Non-pigmented ciliary epithelial cell (primary cell): Measurements from ENCODE around the gene ADD1.

Experiments
- DNase-seq: peaks from one replicate; pipeline ENCODE4 v3.0.0-alpha.2; 2010; ENCODE audit warnings: low read depth

The ADD1 gene

DNA sequence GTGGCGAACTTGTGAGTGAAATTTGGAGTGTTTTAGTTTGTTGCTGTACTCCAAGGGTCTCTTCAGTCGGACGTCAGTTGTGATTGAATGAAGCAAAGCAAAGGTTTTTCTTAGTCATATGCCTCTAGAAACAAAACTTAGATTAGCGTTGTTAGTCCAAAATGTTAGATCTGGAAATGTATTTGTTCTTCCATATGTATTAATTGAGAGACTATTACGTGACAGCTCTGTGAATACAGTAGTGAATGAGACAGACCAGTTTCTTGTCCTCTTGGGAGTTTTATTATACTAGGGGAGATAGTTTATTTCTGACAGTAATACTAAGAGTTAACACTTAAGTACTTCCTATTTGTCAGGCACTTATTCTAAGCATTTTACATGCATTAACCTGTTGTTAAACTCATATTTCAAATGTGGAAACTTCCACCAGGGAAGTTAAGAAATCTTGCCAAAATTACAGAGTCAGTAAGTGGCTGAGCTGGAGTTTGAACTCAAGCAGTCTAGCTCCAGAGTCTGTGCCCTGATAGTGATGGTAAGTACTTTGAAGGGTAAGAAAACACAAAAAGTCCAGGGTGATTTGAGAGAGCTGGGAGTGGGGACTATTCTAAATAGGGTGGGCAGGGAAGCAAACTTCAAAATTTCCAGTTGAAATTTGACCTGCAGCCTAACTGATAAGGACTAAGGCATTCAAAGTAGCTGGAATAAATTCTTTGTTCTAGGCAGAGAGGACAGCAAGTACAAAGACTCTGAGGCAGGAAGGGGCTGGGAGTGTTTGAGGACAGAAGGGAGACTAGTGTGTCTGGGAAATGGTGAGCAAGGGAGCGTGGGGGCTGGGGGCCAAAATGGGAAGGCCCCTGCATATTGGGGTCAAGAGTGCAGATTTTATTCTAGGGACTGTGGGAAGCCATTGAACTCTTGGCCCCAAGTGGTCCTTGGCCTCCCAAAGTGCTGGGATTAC lies 17.0 kb downstream of the ADD1 start:
- DNase-seq: no peak

DNA sequence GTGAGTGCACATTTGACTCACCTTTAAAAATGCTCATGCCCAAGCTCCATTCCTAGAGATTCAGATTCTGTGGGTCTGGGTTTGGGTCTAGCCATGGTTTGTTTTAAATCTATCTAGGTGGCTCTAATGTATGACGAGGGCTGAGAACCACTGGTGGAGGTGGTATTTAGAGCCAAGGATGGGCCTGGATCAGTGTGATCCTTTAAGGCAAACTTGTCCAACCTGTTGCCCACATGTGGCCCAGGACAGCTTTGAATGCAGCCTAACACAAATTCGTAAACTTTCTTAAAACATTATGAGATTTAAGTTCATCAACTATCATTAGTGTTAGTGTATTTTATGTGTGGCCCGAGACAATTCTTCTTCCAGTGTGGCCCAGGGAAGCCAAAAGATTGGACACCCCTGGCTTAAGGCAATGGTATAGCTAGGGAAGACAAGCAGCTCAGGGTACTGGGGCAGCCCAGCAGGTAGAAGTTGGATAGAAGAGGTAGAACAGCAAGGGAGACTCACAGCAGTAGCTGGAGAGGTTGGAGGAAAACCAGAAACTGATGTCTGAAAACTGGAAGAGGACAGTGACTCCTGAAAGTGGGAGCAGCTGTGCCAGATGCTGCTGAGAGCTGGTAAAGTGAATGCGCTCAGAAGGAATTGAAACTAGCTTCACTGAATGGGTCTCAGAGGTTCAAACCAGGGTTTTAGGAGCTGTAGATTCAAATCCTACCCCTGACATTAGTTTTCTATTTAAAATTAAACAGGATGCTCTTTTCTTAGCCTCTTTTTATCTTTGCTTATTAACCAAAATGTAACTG lies 18.2 kb downstream of the ADD1 start:
- DNase-seq: no peak

DNA sequence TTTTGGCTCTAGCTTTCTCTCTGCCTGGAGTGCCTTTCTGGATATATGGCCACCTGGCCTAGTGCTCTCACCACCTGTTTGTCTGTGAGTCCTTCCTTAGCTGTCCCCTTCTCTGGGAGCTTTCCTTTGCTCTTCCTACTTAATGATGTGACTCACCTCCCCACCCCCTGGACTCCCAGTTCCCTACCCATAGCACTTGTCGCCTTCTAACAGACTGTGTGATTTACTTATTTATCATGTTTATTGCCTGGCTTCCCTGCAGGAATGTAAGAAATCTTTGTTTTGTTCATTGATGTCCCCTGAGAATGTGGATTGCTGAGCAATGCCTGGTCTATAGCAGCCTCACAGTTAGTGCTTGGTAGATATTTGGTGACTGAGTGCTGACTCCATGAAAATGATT lies 18.9 kb downstream of the ADD1 start:
- DNase-seq: no peak

DNA sequence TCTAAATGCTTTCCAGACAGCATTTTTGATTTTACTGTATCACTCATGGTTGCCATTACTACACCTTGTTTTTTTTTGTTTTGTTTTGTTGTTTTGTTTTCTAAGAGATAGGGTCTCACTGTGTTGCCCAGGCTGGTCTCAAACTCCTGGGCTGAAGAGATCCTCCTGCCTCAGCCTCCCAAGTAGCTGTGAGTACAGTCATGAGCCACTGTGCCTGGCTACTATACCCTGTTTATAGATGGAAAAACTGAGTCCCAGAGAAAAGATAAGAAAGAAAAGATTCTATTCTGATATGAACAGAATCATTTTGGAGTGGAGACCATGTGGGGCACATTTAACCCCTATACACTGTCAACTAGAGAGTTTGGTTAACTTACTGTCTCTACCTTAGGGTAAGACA lies 20.0 kb downstream of the ADD1 start:
- no peak for DNase-seq

DNA sequence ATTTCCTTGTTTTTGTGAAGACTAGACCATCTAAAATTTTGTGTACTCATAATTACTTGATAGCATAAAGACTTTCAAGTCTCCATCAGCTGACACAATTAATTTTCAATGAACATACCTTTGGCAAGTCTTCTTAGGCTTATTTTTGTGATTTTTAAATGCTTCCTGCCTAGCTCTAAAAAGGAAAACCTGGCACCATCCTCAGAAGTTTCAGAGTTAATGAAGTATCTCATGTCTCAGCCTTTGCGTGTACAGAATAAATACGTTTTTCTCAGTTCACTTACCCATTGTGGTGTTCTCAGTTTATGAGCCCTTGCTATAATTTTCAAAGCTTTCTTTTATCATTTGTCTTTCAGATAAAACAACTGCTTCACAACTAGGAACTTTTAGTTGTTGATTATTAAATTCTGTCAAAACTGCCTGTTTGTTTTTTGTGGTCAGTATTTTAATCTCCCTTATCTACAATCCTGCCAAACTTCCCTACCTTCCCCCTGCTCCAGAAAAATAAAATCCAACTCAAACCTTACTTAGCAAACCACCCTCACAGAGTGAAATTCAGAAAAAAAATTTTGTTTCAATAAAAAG lies 21.6 kb downstream of the ADD1 start:
- DNase-seq: no peak

DNA sequence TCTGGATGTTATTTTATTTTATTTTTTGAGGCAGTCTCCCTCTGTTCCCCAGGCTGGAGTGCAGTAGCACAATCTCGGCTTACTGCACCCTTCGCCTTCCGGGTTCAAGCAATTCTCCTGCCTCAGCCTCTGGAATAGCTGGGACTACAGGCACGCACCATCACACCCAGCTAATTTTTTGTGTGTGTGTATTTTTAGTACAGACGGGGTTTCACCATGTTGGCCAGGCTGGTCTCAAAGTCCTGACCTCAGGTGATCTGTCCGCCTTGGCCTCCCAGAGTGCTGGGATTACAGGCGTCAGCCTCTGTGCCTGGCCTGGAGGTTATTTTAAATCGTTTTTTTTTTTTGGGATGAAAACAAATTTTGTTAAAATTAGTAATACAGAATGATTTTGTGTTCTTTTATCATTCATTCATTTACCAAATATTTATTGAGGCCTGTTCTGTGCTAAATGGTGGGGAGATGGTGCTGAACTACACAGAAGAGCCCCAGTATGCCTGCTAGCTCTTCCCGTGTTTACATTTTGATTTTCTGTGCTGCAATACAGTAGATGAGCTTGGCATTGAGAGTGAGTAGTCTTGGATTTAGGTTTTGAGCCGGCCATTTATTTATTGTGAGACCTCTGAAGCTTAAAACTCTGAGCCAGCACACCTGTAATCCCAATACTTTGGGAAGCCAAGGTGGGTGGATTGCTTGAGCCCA lies 22.7 kb downstream of the ADD1 start:
- DNase-seq: no peak

DNA sequence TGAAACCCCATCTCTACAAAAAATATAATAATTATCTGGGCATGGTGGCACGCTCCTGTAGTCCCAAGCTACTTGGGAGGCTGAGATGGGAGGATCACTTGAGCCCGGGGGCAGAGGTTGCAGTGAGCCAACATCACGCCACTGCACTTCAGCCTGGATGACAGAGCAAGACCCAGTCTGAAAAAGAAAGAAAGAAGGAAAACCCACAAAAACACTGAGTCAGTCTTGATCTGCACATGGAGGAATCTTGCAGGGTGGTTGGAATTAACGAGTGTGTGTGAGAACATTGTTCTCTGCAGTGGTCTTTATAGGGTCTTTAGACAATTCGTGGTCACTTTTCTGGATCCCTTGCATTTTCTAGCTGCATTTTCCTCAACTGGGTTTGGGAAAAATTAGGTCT lies 23.2 kb downstream of the ADD1 start:
- DNase-seq: no peak

DNA sequence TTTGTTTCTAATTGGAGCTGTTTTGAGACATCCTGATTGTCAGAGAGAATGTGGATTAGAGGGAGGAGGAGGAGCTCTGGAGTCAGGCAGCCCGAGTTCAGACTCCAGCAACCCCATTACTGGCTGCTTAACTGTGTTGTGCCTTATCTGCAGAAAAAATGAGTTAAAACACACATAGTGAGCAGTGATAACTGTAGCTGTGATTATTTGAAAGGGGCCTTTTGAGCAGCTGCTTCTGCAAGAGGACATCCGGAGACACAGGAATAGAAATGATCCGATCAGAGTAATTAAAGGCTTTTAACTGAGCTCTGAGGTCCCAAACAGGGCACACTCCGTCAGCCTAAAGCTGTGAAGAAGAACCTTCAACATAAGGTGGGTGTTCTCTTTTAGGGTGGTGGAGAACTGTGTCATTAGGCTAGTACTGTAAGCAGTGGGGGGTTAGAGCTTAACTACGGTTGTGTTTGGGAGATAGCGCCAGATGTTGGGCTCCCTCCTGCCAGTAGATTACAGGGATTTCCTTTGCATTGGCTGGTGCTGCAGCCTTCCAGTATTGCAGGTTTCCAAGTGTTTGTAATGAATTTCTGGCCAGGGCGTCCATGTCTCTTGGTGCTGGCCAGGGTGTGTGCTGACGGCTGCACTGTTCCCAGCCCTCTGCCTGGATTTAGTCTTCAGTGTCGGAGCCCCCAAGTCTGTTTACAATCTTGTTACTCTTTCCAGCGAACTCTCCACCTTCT lies 24.3 kb downstream of the ADD1 start:
- DNase-seq: no peak

DNA sequence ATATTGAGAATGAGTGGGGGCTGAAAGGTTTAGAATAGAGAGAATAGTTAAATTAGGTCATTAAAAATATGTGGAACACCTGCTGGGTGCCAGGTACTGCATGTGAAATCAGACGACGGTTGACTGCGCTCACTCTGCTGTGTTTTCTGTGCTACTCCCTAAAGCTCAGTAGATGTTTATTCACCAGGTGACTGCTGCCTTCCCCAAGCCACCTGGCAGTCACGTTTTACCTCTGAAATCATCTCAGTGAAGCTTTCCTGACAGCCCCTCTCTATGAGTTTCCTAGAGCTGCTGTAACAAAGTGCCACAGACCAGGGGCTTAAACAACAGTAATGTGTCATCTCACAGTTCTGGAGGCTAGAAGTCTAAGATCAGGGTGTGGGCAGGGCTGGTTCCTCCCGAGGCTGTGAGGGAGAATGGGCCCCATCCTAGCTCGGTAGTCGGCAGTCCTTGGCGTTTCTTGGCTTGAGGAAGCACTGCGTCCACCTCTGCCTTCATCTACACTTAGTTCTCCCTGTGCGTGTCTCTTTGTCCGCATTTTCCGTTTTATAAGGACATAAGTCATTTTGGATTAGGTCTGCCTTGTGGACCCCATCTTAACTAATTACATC lies 25.3 kb downstream of the ADD1 start:
- no peak for DNase-seq

DNA sequence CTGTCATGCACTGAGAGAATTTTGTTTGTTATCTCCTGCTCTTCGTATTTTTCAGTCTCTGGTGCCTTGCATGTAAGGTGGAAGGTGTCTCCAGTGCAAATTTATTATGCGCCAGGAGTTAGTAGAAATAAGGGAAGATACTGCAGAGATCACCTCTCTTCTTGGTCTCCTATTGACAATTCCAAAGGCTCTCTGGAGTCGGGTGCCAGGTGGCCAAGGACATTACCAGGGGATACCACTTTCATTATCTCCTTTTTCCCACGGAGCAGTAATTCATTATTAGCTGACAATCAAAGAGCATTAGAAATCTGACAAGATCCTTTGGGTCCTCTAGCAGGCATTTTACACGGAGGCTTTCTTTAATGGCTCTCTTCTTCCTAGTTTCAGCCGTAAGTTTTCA lies 26.0 kb downstream of the ADD1 start:
- no peak for DNase-seq

DNA sequence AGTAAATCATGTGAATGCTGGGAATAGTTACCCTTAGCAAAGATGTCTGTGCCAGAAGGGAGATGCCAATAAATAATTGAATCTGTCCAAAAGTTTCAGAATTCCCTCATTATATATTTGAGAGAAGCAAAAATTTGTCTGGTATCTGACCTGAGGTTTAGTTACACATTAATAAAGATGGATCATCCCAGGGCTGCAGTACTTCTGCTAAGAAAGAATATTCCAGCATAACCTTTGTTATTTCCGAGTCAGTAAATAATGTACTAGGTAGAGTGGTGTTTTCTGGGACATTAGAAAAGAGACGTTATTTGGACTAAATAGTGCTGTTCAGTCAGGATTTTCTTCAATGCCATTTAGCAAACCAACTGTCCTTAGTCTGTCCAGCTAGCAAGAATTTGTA lies 26.4 kb downstream of the ADD1 start:
- no peak for DNase-seq

DNA sequence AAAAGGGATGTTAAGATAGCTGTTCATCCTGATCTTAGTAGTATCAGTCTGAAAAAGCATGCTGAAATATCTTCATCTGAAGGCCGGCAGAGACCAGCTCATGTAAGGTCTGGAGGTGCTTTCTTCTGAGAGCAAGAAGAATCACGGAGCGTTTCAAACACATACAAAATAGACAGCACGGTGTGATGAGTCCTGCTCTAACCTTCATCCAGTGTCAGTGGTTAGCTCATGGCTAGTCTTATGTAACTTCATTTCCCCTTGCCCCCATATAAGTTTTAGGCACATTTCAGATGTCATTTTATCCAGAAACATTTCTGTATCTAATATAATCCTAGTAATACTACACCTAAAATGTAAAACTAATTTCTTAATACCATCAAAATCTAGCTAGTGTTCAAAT lies 27.8 kb downstream of the ADD1 start:
- no peak for DNase-seq

DNA sequence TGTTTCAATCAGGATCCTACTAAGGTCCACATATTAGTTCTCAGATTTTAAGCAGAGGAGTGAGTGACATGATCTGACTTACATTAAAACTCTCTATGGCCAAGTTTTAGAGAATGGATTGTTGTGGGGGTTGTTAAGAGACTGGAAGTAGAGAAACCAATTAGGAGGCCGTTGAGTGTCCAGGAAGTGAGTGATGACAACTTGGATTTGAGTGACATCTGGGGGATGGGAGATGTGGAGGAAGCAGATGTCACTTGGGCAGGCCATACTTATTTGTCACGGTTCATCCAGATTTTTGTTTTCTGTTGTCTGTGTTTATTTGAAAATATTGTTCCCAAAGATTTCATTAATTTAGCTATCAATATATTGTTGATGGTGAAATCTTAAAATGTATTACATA lies 28.3 kb downstream of the ADD1 start:
- DNase-seq: no peak

DNA sequence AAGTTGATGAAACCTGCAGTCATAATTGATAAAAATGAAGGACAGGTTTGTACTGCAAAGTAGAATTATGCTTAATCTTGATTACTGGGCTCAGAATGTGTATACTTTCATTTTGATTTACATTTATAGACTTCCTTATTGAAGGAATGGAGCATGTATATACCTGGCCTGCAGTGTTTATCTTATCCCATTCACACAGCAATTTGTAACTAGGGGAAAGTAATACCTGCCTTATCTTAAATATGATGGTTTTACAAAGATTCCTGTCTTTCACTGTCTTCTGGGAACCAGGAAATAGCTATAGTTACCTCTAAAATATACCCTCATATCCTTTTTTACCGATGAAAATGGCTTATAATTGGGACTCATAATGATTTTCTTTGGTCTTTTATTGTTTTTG lies 29.7 kb downstream of the ADD1 start:
- DNase-seq: no peak

DNA sequence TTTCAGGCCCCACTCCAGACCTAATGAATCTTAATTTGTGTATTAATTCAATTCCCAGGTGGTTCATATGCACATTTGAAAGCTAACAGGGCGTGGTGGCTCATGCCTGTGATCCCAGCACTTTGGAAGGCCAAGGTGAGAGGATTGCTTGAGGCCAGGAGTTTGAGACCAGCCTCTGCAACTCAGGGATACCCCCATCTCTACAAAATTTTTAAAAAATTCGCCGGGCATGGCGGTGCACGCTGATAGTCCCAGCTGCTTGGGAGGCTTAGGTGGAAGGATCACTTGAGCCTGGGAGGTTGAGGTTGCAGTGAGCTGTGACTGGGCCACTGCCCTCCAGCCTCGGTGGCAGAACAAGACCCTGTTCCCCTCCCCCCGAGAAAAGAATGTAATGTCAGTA lies 31.2 kb downstream of the ADD1 start:
- DNase-seq: no peak

DNA sequence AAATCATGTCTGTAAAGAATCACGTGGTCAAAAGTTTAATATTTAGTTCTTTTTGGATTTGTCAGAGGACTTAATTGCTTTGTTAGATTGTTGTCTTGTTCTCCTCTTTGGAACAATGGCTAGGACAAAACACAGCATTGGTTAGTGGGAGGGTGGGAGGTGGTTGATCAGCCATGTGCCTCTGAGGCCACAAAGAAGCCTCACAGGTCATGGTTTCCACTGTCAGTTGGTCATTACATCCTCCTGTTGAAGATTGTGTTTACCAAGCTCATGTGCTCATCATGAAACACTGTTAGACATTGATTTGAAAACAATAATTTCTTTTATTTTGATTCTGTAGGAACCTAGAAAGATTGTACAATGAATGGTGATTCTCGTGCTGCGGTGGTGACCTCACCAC lies 31.9 kb downstream of the ADD1 start:
- DNase-seq: no peak

DNA sequence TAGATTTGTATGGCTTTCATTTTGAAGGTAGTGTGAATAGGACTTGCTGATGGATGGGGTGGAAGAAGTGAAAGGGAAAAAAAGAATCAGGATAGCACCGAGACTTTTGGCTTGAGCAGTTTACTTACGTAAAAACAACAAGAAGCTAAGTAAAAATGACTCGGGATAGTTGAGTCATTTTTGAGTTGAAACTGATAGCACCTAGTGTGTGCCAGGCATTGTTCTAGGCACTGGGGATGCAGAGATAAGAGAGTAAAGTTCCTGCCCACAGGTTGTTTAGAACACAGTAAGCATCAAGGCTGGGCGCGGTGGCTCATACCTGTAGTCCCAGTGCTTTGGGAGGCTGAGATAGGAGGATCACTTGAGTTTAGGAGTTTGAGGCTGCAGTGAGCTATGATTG lies 34.7 kb downstream of the ADD1 start:
- no peak for DNase-seq

DNA sequence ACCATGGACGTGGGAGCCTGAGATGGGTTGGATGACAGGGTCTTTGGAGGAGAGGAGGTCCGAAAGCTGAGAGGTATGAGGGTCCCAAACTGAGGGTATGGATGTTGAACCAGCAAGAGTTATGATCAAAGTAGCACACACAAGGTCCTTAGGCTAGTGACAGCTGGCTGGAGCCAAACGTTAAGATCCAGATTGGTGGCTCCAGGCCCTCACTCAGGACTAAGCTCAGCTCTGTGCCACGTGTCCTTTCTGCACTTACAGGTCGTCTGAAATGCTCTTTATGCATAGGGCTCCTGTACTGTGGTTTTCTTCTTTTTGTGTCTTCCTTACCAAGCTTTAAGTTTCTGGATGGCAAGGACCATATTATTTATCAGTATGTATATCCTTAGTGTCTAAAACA lies 35.4 kb downstream of the ADD1 start:
- DNase-seq: no peak

DNA sequence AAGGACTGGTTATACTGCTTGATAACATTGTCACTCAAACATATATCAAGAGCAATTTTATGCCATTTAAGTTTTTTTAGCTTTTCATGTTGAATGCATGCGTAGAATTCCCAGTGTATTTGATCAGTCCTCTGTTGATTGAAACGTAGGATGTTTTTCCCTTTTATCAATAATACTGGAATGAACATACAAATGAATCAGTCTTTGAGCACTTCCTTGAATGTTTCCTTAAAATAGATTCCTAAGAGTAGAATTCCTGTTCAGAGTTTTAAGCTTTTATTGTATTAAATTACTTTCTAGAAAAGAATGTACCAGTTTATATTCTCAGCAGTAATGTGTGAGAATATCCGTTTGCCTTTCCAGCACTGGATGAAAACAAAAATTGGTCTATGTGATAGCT lies 37.8 kb downstream of the ADD1 start:
- DNase-seq: no peak

DNA sequence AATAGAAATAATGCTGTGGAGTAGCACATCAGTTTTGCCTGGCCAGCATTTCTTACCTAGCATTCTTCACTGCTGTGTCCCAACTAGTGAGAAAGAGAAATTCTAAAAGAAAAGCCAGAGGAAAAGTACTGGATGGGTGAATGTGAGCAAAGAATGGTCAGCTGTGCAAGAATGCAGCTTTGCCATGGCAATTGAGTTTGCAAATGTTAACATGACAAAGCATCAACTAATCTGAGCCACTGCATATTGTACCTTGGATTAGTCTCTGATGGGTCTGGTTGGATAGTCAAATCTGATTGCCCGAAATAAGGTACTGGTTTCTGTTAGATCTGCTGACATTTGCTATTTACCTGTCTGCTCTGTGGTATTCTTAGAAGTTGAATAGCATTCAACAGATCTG lies 38.7 kb downstream of the ADD1 start:
- DNase-seq: no peak

DNA sequence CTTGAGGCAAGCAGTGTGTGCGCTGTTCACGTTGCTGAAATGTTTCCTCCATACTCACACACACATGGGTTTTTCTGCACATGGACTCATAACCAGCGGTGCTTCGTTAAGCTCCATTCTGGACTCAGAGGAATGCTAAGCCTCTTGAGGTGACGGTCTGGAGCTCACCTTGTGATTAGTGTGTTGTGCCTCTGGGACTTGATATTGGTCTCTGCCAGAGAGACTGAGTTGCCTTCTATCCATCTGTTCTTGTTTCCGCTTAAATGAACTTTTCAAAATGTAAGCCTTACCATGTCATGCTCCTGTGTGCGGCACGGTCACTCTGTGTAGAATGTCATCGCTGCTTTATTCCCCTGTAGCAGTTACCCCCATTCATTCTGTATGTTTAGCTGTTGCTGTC lies 42.5 kb downstream of the ADD1 start:
- no peak for DNase-seq
